HG03354 (cell line): Measurements from ENCODE around the gene PPARGC1A.

Experiments used
- ATAC-seq: cut with Tn5 transposase; IDR thresholded peaks from one replicate; pipeline ENCODE4 v1.9.1; 2021; ENCODE audit warnings: mild to moderate bottlenecking; ENCODE audit not compliant: unreplicated experiment, poor library complexity, severe bottlenecking

PPARGC1A gene

GRCh38 chr4:23788027-23788426 is 101.8 kb downstream of the PPARGC1A start:
- ATAC-seq, result no peak

GRCh38 chr4:23782778-23783437 is 106.9 kb downstream of the PPARGC1A start:
- no peak for ATAC-seq

- ATAC-seq, result no peak
Observed at GRCh38 chr4:23779839-23780238, 110.0 kb downstream of the PPARGC1A start.

- no peak for ATAC-seq
Observed at GRCh38 chr4:23779422-23779821, 110.4 kb downstream of the PPARGC1A start.

- no peak for ATAC-seq
Observed at GRCh38 chr4:23775694-23776093, 114.2 kb downstream of the PPARGC1A start.

GRCh38 chr4:23774909-23775308 is 114.9 kb downstream of the PPARGC1A start:
- ATAC-seq, result no peak

GRCh38 chr4:23773884-23774636 is 115.8 kb downstream of the PPARGC1A start:
- no peak for ATAC-seq

GRCh38 chr4:23770011-23770410 is 119.8 kb downstream of the PPARGC1A start:
- no peak for ATAC-seq

GRCh38 chr4:23769406-23769805 is 120.4 kb downstream of the PPARGC1A start:
- no peak for ATAC-seq

GRCh38 chr4:23768541-23768940 is 121.3 kb downstream of the PPARGC1A start:
- ATAC-seq, result no peak

- no peak for ATAC-seq
Observed at GRCh38 chr4:23766344-23766743, 123.5 kb downstream of the PPARGC1A start.

GRCh38 chr4:23763559-23763958 is 126.3 kb downstream of the PPARGC1A start:
- no peak for ATAC-seq

- ATAC-seq, result no peak
Observed at GRCh38 chr4:23762551-23762950, 127.3 kb downstream of the PPARGC1A start.

- no peak for ATAC-seq
Observed at GRCh38 chr4:23759066-23759465, 130.8 kb downstream of the PPARGC1A start.

- ATAC-seq, result no peak
Observed at GRCh38 chr4:23754688-23755087, 135.2 kb downstream of the PPARGC1A start.

- no peak for ATAC-seq
Observed at GRCh38 chr4:23750125-23750524, 139.7 kb downstream of the PPARGC1A start.

- ATAC-seq, result no peak
Observed at GRCh38 chr4:23747281-23747735, 142.5 kb downstream of the PPARGC1A start.

GRCh38 chr4:23746672-23747071 is 143.2 kb downstream of the PPARGC1A start:
- no peak for ATAC-seq

- ATAC-seq, result no peak
Observed at GRCh38 chr4:23746027-23746426, 143.8 kb downstream of the PPARGC1A start.

GRCh38 chr4:23745377-23745776 is 144.5 kb downstream of the PPARGC1A start:
- no peak for ATAC-seq
